PC-3 (cell line): ENCODE data around the gene NEDD4L.

ENCODE experiments used
- CTCF ChIP-seq: fragments of 300-600 bp; sonication (generic); conservative IDR thresholded peaks from 2 replicates; pipeline ENCODE4 v1.5.1; 2017; ENCODE audit warnings: antibody characterized with exemption, low read depth, mild to moderate bottlenecking, low read length
- EZH2 ChIP-seq: fragments of 300-600 bp; sonication (generic); IDR thresholded peaks from one replicate; pipeline ENCODE4 v1.6.1; 2017; ENCODE audit warnings: antibody characterized with exemption, mild to moderate bottlenecking, low read length; ENCODE audit not compliant: unreplicated experiment
- EZH2phosphoT487 ChIP-seq: fragments of 300-600 bp; sonication (generic); IDR thresholded peaks from 2 replicates; pipeline ENCODE4 v1.6.1; 2018; ENCODE audit warnings: mild to moderate bottlenecking, antibody characterized with exemption, low read length, borderline replicate concordance

- TF ChIP-seq CTCF: no peak
- TF ChIP-seq EZH2: no peak
- TF ChIP-seq EZH2phosphoT487: no peak
Measured at GRCh38 chr18:58095222-58095621, 51.2 kb downstream of the NEDD4L start.
